ENCODE results near the gene HMGA1. TPM values are rescaled to one million over a fixed set of nuclear protein-coding genes. Genes with fewer than 3 reads are reported as not detected.
"Not testable (repeated sequence)": the region's sequence is repeated elsewhere in the genome, so short reads cannot be mapped to it uniquely, and the experiment has no call there.

HMGA1 gene
- total RNA-seq, 1 donor: 65.2 TPM

GRCh38 chr6:34259529-34260069, 22.9 kb downstream of the HMGA1 start:
- no peak for TF ChIP-seq CTCF (IDR thresholded peaks at IDR 0.05; ENCODE audit: insufficient read depth, low read depth, low read length)
- no peak for DNase-seq (ENCODE audit: low read depth)
- no peak overlapping the region for H3K4me3 ChIP-seq (ENCODE audit: low read depth, low read length)

GRCh38 chr6:34260576-34261267, 24.0 kb downstream of the HMGA1 start:
- H3K4me3 ChIP-seq (ENCODE audit: low read depth, low read length): no peak overlapping the region
- DNase-seq (ENCODE audit: low read depth): no peak
- TF ChIP-seq CTCF (IDR thresholded peaks at IDR 0.05; ENCODE audit: insufficient read depth, low read depth, low read length): no peak

DNA sequence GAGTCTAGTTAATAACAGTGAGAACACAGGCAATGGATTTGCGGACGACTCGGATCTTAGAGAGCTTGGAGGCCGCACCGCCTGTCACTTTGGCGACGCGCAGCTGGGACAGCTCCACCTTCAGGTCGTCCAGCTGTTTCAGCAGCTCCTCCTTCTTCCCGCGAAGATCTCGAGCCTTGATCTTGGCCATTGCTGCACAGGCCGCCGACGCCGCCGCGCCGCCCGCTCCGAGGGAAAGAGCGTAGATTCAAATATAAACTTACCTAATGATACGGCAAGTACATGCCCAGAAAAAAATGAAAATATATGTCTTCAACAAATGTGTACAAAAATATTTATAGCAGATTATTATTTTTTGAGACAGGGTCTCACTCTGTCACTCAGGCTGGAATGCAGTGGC, 26.8 kb downstream of the HMGA1 start:
- DNase-seq (ENCODE audit: low read depth); H3K4me3 ChIP-seq (ENCODE audit: low read depth, low read length): not testable (repeated sequence)

GRCh38 chr6:34267746-34268145, 31.1 kb downstream of the HMGA1 start:
- DNase-seq (ENCODE audit: low read depth): no peak
- TF ChIP-seq CTCF (IDR thresholded peaks at IDR 0.05; ENCODE audit: insufficient read depth, low read depth, low read length): no peak
- H3K4me3 ChIP-seq (ENCODE audit: low read depth, low read length): no peak overlapping the region

- not testable (repeated sequence) for DNase-seq (ENCODE audit: low read depth); H3K4me3 ChIP-seq (ENCODE audit: low read depth, low read length)
These were observed 32.5 kb downstream of the HMGA1 start for GRCh38 chr6:34269132-34269531.

DNA sequence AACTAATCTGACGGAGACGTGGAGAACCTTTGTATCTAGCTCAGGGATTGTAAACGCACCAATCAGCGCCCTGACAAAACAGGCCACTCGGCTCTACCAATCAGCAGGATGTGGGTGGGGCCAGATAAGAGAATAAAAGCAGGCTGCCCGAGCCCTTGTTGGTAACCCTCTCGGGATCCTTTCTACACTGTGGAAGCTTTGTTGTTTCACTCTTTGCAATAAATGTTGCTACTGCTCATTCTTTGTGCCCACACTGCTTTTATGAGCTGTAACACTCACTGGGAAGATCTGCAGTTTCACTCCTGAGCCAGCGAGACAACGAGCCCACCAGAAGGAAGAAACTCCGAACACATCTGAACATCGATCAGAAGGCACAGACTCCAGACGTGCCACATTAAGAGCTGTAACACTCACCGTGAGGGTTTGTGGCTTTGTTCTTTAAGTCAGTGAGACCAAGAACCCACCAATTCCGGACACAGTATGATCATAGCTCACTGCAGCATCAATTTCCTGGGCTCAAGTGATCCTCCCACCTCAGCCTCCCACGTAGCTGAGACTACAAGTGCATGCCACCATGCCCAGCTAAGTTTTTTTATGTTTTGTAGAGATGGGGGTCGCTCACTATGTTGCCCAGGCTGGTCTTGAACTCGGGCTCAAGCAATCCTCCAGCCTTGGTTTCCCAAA, 33.1 kb downstream of the HMGA1 start:
- not testable (repeated sequence) for DNase-seq (ENCODE audit: low read depth); H3K4me3 ChIP-seq (ENCODE audit: low read depth, low read length)

DNA sequence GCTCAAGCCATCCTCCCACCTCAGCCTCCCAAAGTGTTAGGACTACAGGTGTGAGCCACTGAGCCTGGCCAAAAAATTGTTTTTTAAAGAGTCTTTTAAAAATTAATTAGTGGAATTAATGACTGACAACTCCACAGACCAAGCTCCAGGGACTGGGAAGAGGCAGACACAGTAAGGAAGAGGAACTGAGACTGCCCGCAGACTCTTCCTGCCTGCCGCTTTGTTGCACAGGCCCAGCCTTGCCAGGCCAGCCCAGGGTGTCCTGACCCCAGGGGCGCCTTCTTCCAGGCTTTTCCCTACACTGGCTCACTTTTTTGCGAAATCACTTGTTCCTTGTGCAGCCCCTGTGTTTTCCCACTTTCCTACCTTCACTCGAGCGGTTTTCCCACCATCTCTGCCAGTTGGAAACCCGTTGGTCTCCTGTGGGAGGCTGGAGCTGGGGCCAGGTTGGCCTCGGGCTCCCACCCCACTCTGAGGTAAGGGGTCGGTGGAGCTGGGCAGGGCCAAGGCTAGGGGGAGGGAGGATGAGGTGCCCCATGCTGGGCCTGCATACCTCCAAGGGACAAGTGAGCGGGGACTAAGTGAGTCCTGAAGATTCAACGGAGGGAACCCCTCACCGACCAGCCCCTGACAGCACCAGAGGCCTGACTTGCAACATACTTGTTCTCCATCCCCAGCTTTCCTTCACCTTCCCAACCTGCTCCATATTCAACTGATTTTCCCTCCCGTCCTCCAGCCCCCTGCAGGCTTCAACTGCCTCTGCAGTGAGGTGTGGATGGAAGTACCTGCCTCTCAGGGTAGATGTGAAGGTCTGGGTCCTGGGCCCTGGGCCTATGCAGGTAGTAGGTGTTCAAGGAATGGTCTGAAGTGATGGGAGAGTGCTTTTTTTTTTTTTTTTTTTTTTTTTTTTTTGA, 35.6 kb downstream of the HMGA1 start:
- H3K4me3 ChIP-seq (ENCODE audit: low read depth, low read length): no peak overlapping the region
- no peak for DNase-seq (ENCODE audit: low read depth)
- TF ChIP-seq CTCF (IDR thresholded peaks at IDR 0.05; ENCODE audit: insufficient read depth, low read depth, low read length): no peak

DNA sequence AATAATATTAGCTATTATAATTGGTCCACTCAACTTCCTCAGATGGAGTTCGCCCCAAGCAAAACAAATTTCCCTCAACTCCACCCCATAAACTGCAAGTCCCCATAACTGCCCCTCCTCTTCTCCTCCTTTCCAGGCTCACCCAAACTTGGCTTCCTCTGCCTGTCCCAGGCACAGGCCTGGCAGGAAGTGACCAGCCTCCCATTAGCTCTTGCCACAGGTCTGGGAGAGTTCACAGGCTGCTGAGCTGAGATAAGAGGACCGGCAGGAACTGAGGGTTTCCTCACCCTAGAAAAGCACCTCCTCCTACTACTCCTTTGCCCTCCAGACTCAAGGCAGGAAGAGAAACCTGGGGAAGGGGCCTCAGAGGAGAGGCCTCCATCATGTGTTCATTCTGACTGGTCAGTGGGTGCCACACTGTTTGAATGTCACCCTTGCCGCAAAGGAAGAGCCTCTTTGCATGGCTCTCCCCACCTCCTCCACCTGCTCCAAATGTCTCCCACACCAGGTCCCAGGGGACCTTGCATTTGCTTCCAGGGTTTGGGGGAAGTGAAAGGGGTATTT, 36.7 kb downstream of the HMGA1 start:
- DNase-seq (ENCODE audit: low read depth): peak; percentile 78
- TF ChIP-seq CTCF (IDR thresholded peaks at IDR 0.05; ENCODE audit: insufficient read depth, low read depth, low read length): no peak

More for the DNA sequence above, 36.7 kb downstream of the HMGA1 start:
- no peak overlapping the region for H3K4me3 ChIP-seq (ENCODE audit: low read depth, low read length)

All from fibroblast of villous mesenchyme (primary cell).